Activated T-helper 1 cell treated with Interleukin-2 at 50 U/mL for 16 hours (primary cell): ENCODE measurements around the gene ZFC3H1.
"Not testable (repeated sequence)": the region's sequence is repeated elsewhere in the genome, so short reads cannot be mapped to it uniquely, and the experiment has no call there.

Experiments
- DNase-seq: peaks from one replicate; pipeline ENCODE4 v3.0.0-alpha.2; 2020; ENCODE audit warnings: low read depth

Gene ZFC3H1

GRCh38 chr12:71663561-71664410 is at the start of gene ZFC3H1, which contains the start of gene THAP2:
Gene ZFC3H1, minus strand, starts transcription at chr12:71663848. Its CDS starts 238 bp downstream, at chr12:71663610.
Gene THAP2, plus strand, starts transcription at chr12:71664301. Its CDS starts 209 bp downstream, at chr12:71664510.
- peak; percentile 83 for DNase-seq

- DNase-seq, result no peak
Measured at GRCh38 chr12:71710276-71711125, 46.9 kb upstream of the ZFC3H1 start.

- no peak for DNase-seq
Measured at GRCh38 chr12:71708658-71709057, 45.0 kb upstream of the ZFC3H1 start.

GRCh38 chr12:71704920-71705319 is 41.3 kb upstream of the ZFC3H1 start:
- no peak for DNase-seq

- no peak for DNase-seq
Measured at GRCh38 chr12:71703206-71703605, 39.6 kb upstream of the ZFC3H1 start.

- DNase-seq, result no peak
Measured at GRCh38 chr12:71702590-71702989, 38.9 kb upstream of the ZFC3H1 start.

- not testable (repeated sequence) for DNase-seq
Measured at GRCh38 chr12:71702181-71702580, 38.5 kb upstream of the ZFC3H1 start.

GRCh38 chr12:71695782-71696181 is 32.1 kb upstream of the ZFC3H1 start:
- no peak for DNase-seq

GRCh38 chr12:71694099-71694820 is 30.6 kb upstream of the ZFC3H1 start:
- no peak for DNase-seq

- DNase-seq, result not testable (repeated sequence)
Measured at GRCh38 chr12:71693651-71694050, 30.0 kb upstream of the ZFC3H1 start.

GRCh38 chr12:71693126-71693525 is 29.5 kb upstream of the ZFC3H1 start:
- no peak for DNase-seq

GRCh38 chr12:71691504-71692129 is 28.0 kb upstream of the ZFC3H1 start:
- no peak for DNase-seq

- no peak for DNase-seq
Measured at GRCh38 chr12:71688961-71689570, 25.4 kb upstream of the ZFC3H1 start.

GRCh38 chr12:71687172-71687571 is 23.5 kb upstream of the ZFC3H1 start:
- DNase-seq, result not testable (repeated sequence)

GRCh38 chr12:71686658-71687025 is 23.0 kb upstream of the ZFC3H1 start:
- DNase-seq, result no peak

- peak; percentile 67 for DNase-seq
Measured at GRCh38 chr12:71685914-71686657, 22.4 kb upstream of the ZFC3H1 start, which contains the start of gene TMEM19. Gene TMEM19, plus strand, starts transcription at chr12:71686082. Its CDS starts 599 bp downstream, at chr12:71686681.

GRCh38 chr12:71685312-71685906 is 21.8 kb upstream of the ZFC3H1 start:
- no peak for DNase-seq

GRCh38 chr12:71684081-71684480 is 20.4 kb upstream of the ZFC3H1 start:
- no peak for DNase-seq

GRCh38 chr12:71683633-71684032 is 20.0 kb upstream of the ZFC3H1 start:
- DNase-seq, result no peak

- no peak for DNase-seq
Measured at GRCh38 chr12:71682466-71682865, 18.8 kb upstream of the ZFC3H1 start.
